Peyer's patch (tissue), 4 donors: Measurements from ENCODE around the gene PRKAG3. TPM values are rescaled to one million over a fixed set of nuclear protein-coding genes. Genes with fewer than 3 reads are reported as not detected.

Experiments
- DNase-seq, 3 donors: peaks; one replicate each; pipeline ENCODE4 v3.0.0-alpha.2; 2017 to 2019
- H3K27ac ChIP-seq, 4 donors: fragments of 200-600 bp; sonication (generic); one replicate each; pipeline ENCODE4 v1.5.1; 2016 to 2019
- H3K27me3 ChIP-seq, 2 donors: fragments of 200-600 bp; sonication (generic); one replicate each; pipeline ENCODE4 v1.5.1; 2019
- H3K36me3 ChIP-seq, 3 donors: fragments of 200-600 bp; sonication (generic); one replicate each; pipeline ENCODE4 v1.5.1; 2016 to 2019
- H3K4me1 ChIP-seq, 4 donors: fragments of 200-600 bp; sonication (generic); one replicate each; pipeline ENCODE4 v1.5.1; 2016 to 2019
- H3K4me3 ChIP-seq, 4 donors: fragments of 200-600 bp; sonication (generic); 1 replicate in 3 of 4; 2 replicates in 1 of 4; pipeline ENCODE4 v1.5.1; 2016 to 2019; ENCODE audit warnings: mild to moderate bottlenecking in 1 of 4
- H3K9me3 ChIP-seq, 4 donors: fragments of 200-600 bp; sonication (generic); one replicate each; pipeline ENCODE4 v1.5.1; 2016 to 2019; ENCODE audit warnings: mild to moderate bottlenecking in 1 of 4
- CTCF ChIP-seq, 6 experiments: fragments of 450-650 bp in 4 of 6; fragments of 200-600 bp in 2 of 6; sonication (generic) in 1 of 6; IDR thresholded peaks; one replicate each; pipeline ENCODE4 v1.5.1; 2017 to 2019; ENCODE audit warnings: antibody characterized with exemption in 6 of 6, mild to moderate bottlenecking in 3 of 6, moderate library complexity in 1 of 6
- POLR2A ChIP-seq, 2 donors: fragments of 450-650 bp; IDR thresholded peaks; one replicate each; pipeline ENCODE4 v1.5.1; 2017; ENCODE audit warnings: antibody characterized with exemption in 2 of 2, mild to moderate bottlenecking in 2 of 2, moderate library complexity in 2 of 2
- total RNA-seq, 4 donors: library from RNA; depleted of rRNA; stranded (reverse); fragments of >200 nt; gene quantifications; one replicate each; pipeline ENCODE4 v1.1.0, GENCODE V29; 2016

PRKAG3 gene
- total RNA-seq, 4 donors from 2014 or later = not detected

- DNase-seq = no peak
- TF ChIP-seq POLR2A (IDR thresholded peaks at IDR 0.05) = no peak
- TF ChIP-seq CTCF (IDR thresholded peaks at IDR 0.05) = no peak
- no peaks in the 10 kb centered on the region for H3K4me1 ChIP-seq
- H3K36me3 ChIP-seq = peaks cover 0 to 52% (median 0%) of the 10 kb centered on the region in 3 donors
- H3K27me3 ChIP-seq = no peaks in the 10 kb centered on the region
- H3K27ac ChIP-seq = peak overlapping the region in 1 of 4 donors; percentile 57
- no peaks in the 10 kb centered on the region for H3K9me3 ChIP-seq
- H3K4me3 ChIP-seq = no peak overlapping the region
Observed at GRCh38 chr2:218814540-218815243, 16.9 kb downstream of the PRKAG3 start.

GRCh38 chr2:218813771-218814460, 17.7 kb downstream of the PRKAG3 start:
- no peak for TF ChIP-seq CTCF (IDR thresholded peaks at IDR 0.05)
- Histone ChIP-seq H3K27me3 (no peaks in the 10 kb centered on the region), H3K4me1 (no peaks in the 10 kb centered on the region), H3K27ac (peak overlapping the region in 1 of 4 donors; percentile 57), H3K4me3 (no peak overlapping the region), H3K36me3 (peaks cover 0 to 52% (median 0%) of the 10 kb centered on the region in 3 donors), H3K9me3 (no peaks in the 10 kb centered on the region)
- peak in 2 of 3 donors; percentile 71 to 74 for DNase-seq

- no peak overlapping the region for H3K27ac ChIP-seq
- H3K4me1 ChIP-seq = no peaks in the 10 kb centered on the region
- H3K4me3 ChIP-seq = no peak overlapping the region
- H3K9me3 ChIP-seq = no peaks in the 10 kb centered on the region
- no peak for DNase-seq
- no peak for TF ChIP-seq CTCF (IDR thresholded peaks at IDR 0.05)
- TF ChIP-seq POLR2A (IDR thresholded peaks at IDR 0.05) = no peak
- H3K36me3 ChIP-seq = peaks cover 0 to 43% (median 0%) of the 10 kb centered on the region in 3 donors
- H3K27me3 ChIP-seq = no peaks in the 10 kb centered on the region
Observed at GRCh38 chr2:218812861-218813260, 18.7 kb downstream of the PRKAG3 start.

GRCh38 chr2:218812096-218812815, 19.3 kb downstream of the PRKAG3 start:
- no peak for DNase-seq
- no peak overlapping the region for H3K4me3 ChIP-seq
- H3K9me3 ChIP-seq = no peaks in the 10 kb centered on the region
- H3K36me3 ChIP-seq = peaks cover 0 to 43% (median 0%) of the 10 kb centered on the region in 3 donors
- TF ChIP-seq CTCF (IDR thresholded peaks at IDR 0.05) (no peak), POLR2A (IDR thresholded peaks at IDR 0.05) (no peak)
- H3K27me3 ChIP-seq = no peaks in the 10 kb centered on the region
- peaks cover 0 to 5% (median 0%) of the 10 kb centered on the region in 4 donors for H3K4me1 ChIP-seq
- no peak overlapping the region for H3K27ac ChIP-seq

- no peaks in the 10 kb centered on the region for H3K9me3 ChIP-seq
- no peak for DNase-seq
- TF ChIP-seq CTCF (IDR thresholded peaks at IDR 0.05) (no peak), POLR2A (IDR thresholded peaks at IDR 0.05) (no peak)
- peaks cover 0 to 43% (median 0%) of the 10 kb centered on the region in 3 donors for H3K36me3 ChIP-seq
- no peak overlapping the region for H3K27ac ChIP-seq
- H3K4me3 ChIP-seq = no peak overlapping the region
- H3K27me3 ChIP-seq = no peaks in the 10 kb centered on the region
- peaks cover 0 to 9% (median 0%) of the 10 kb centered on the region in 4 donors for H3K4me1 ChIP-seq
Observed at GRCh38 chr2:218811382-218811781, 20.2 kb downstream of the PRKAG3 start.
